WTC11 (cell line): ENCODE results near the gene SPINT1.

Experiments
- CTCF ChIP-seq: fragments of 200-600 bp; IDR thresholded peaks from 2 replicates; pipeline ENCODE4 v1.8.0; 2022; ENCODE audit warnings: antibody characterized with exemption
- ESRRA ChIP-seq: sonication (generic); formaldehyde crosslinking; IDR thresholded peaks from 2 replicates; pipeline ENCODE4 v1.8.1; 2022; ENCODE audit warnings: mild to moderate bottlenecking, missing genetic modification reagents, borderline replicate concordance
- ETV6 ChIP-seq: sonication (generic); formaldehyde crosslinking; IDR thresholded peaks from 2 replicates; pipeline ENCODE4 v1.8.1; 2022; ENCODE audit warnings: mild to moderate bottlenecking, missing genetic modification reagents
- FOXK1 ChIP-seq: sonication (generic); formaldehyde crosslinking; IDR thresholded peaks from 2 replicates; pipeline ENCODE4 v1.8.0; 2022; ENCODE audit warnings: mild to moderate bottlenecking, moderate library complexity, missing genetic modification reagents
- KAT7 ChIP-seq: sonication (generic); formaldehyde crosslinking; IDR thresholded peaks from 2 replicates; pipeline ENCODE4 v1.8.1; 2023; ENCODE audit warnings: missing genetic modification reagents, mild to moderate bottlenecking, borderline replicate concordance
- SP1 ChIP-seq: sonication (generic); formaldehyde crosslinking; conservative IDR thresholded peaks from 2 replicates; pipeline ENCODE4 v1.8.1; 2022; ENCODE audit warnings: missing genetic modification reagents
- ZNF138 ChIP-seq: sonication (generic); formaldehyde crosslinking; conservative IDR thresholded peaks from 2 replicates; pipeline ENCODE4 v1.8.1; 2022; ENCODE audit warnings: mild to moderate bottlenecking, moderate library complexity, missing genetic modification reagents
- ZNF281 ChIP-seq: sonication (generic); formaldehyde crosslinking; IDR thresholded peaks from 2 replicates; pipeline ENCODE4 v1.8.0; 2023; ENCODE audit warnings: mild to moderate bottlenecking, missing genetic modification reagents
- ZNF416 ChIP-seq: fragments of 250-450 bp; sonication (Bioruptor Pico); IDR thresholded peaks from 2 replicates; pipeline ENCODE4 v1.9.0; 2021; ENCODE audit warnings: mild to moderate bottlenecking, inconsistent platforms
- TF ChIP-seq, protein P1 (sequence below): fragments of 250-450 bp; sonication (Bioruptor Pico); IDR thresholded peaks from 2 replicates; pipeline ENCODE4 v1.9.0; 2021; ENCODE audit warnings: moderate library complexity, mild to moderate bottlenecking, inconsistent platforms, borderline replicate concordance
- TF ChIP-seq, protein P2 (sequence below): fragments of 250-450 bp; sonication (Bioruptor Pico); IDR thresholded peaks from 2 replicates; pipeline ENCODE4 v1.9.0; 2021; ENCODE audit warnings: mild to moderate bottlenecking
- TF ChIP-seq, protein P3 (sequence below): sonication (generic); formaldehyde crosslinking; IDR thresholded peaks from 2 replicates; pipeline ENCODE4 v1.8.1; 2022; ENCODE audit warnings: missing genetic modification reagents, borderline replicate concordance

DNA sequence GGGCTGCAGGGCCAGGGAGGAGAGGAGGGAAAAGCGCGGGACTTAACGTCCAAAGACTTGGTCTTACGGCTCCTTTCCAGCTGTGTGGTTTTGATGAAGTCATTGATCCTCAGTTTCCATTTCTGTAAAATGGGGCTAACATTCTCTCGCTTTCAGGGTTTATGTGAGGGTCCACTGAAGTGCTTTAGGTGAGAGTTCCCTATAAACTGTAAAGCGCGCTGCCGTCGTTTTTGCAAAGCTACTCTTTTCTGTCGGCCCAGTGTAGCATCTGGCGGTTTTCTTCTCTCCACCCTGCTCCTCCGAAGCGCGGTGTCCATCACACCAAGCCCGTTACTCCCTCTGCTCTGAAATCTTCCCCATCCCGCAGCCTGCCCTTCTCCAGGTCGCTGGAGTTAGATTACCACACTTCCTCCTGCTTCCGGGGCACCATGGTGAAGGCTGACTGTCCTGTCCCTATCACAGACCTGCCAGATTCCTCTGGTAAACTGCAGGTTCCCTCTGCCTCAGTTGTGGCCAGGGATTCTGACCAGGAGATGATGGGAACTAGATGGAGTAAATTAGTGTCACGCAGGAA lies 35.9 kb upstream of the SPINT1 start:
- TF ChIP-seq CTCF (no peak), ESRRA (no peak), KAT7 (CRISPR knock-in tag) (no peak), ZNF138 (no peak), FOXK1 (CRISPR knock-in tag) (no peak), SP1 (CRISPR knock-in tag) (no peak), ZNF416 (CRISPR knock-in tag) (no peak), ZNF281 (no peak), ETV6 (no peak)
- TF ChIP-seq, protein P1, sequence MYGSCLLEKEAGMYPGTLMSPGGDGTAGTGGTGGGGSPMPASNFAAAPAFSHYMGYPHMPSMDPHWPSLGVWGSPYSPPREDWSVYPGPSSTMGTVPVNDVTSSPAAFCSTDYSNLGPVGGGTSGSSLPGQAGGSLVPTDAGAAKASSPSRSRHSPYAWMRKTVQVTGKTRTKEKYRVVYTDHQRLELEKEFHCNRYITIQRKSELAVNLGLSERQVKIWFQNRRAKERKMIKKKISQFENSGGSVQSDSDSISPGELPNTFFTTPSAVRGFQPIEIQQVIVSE (CRISPR knock-in tag), result no peak
- TF ChIP-seq, protein P2, sequence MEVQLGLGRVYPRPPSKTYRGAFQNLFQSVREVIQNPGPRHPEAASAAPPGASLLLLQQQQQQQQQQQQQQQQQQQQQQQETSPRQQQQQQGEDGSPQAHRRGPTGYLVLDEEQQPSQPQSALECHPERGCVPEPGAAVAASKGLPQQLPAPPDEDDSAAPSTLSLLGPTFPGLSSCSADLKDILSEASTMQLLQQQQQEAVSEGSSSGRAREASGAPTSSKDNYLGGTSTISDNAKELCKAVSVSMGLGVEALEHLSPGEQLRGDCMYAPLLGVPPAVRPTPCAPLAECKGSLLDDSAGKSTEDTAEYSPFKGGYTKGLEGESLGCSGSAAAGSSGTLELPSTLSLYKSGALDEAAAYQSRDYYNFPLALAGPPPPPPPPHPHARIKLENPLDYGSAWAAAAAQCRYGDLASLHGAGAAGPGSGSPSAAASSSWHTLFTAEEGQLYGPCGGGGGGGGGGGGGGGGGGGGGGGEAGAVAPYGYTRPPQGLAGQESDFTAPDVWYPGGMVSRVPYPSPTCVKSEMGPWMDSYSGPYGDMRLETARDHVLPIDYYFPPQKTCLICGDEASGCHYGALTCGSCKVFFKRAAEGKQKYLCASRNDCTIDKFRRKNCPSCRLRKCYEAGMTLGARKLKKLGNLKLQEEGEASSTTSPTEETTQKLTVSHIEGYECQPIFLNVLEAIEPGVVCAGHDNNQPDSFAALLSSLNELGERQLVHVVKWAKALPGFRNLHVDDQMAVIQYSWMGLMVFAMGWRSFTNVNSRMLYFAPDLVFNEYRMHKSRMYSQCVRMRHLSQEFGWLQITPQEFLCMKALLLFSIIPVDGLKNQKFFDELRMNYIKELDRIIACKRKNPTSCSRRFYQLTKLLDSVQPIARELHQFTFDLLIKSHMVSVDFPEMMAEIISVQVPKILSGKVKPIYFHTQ (CRISPR knock-in tag), result no peak
- TF ChIP-seq, protein P3, sequence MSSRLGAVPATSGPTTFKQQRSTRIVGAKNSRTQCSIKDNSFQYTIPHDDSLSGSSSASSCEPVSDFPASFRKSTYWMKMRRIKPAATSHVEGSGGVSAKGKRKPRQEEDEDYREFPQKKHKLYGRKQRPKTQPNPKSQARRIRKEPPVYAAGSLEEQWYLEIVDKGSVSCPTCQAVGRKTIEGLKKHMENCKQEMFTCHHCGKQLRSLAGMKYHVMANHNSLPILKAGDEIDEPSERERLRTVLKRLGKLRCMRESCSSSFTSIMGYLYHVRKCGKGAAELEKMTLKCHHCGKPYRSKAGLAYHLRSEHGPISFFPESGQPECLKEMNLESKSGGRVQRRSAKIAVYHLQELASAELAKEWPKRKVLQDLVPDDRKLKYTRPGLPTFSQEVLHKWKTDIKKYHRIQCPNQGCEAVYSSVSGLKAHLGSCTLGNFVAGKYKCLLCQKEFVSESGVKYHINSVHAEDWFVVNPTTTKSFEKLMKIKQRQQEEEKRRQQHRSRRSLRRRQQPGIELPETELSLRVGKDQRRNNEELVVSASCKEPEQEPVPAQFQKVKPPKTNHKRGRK, result no peak
